ENCODE measurements around the gene GH1.
"Not testable (repeated sequence)": the region's sequence is repeated elsewhere in the genome, so short reads cannot be mapped to it uniquely, and the experiment has no call there.

Gene GH1

DNA sequence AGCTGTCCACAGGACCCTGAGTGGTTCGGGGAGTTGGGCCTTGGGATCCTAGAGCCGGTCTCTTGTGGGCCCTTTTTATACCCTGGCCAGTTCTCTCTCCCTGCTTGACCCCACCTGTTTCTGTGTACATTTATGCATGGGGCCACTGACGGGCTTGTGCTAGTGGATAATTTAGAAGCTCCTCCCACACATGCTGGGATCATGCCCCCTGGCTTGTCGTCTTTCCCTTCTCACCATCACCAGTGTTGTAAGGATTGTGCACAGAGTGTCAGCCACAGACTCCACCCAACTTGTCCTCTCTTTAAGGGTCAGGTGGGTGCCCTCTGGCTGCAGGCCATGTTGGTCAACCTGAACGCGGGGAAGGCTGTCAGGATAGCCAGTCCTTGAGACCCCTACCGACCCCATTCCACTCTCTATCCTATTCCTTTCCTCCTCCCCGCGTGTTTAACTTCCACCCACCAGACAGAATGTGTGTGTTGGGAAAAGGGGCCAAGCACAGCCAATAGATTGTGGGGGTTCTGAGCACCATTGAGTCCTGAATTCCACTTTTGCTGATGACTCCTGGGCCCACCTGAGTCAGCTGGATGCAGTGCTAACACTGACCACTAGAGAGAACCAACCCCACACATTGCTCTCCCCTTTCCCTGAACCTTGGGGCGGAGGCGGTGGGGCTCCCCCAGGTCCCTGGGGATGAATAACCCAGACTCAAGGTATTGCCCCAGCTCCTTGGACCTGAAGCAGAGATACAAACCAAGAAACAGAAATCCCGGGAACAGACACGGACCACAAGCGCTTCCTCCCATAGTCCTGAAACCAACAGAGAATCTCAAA, 21.9 kb downstream of the GH1 start, which contains the start of gene CSH1:
CSH1 (minus strand) TSS at position 51 of the 831 bp plus-strand sequence. CDS start 63 bp downstream, outside the sequence.
- not testable (repeated sequence) for DNase-seq (ENCODE audit: low read depth)

DNA sequence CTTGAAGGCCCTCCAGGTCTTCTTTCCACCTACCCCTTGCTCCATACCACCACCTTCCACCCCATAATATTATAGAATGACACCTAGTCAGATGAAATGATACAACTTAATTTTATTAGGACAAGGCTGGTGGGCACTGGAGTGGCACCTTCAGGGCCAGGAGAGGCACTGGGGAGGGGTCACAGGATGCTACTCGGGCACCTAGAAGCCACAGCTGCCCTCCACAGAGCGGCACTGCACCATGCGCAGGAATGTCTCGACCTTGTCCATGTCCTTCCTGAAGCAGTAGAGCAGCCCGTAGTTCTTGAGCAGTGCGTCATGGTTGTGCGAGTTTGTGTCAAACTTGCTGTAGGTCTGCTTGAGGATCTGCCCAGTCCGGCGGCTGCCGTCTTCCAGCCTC, 23.8 kb downstream of the GH1 start:
- not testable (repeated sequence) for DNase-seq (ENCODE audit: low read depth)

DNA sequence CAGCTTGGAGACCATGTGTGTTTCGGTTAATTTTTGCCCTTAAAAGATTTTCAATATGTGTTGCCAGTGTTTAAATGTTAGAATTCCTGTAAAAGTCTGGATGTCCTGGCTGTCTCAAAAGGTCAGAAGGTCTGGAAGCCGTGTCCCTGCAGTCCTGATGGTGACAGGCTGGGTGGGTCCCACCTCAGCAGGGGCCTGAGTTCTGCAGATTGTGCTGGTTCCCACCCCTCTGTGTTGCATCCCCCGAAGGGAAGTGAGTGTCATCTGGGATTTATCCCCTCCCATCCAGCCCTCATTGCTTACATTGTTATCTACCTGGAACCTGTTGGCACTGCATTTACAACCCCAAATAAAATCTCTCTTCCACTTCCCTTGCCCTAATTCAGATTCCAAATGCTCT, 24.6 kb downstream of the GH1 start:
- not testable (repeated sequence) for DNase-seq (ENCODE audit: low read depth)

DNA sequence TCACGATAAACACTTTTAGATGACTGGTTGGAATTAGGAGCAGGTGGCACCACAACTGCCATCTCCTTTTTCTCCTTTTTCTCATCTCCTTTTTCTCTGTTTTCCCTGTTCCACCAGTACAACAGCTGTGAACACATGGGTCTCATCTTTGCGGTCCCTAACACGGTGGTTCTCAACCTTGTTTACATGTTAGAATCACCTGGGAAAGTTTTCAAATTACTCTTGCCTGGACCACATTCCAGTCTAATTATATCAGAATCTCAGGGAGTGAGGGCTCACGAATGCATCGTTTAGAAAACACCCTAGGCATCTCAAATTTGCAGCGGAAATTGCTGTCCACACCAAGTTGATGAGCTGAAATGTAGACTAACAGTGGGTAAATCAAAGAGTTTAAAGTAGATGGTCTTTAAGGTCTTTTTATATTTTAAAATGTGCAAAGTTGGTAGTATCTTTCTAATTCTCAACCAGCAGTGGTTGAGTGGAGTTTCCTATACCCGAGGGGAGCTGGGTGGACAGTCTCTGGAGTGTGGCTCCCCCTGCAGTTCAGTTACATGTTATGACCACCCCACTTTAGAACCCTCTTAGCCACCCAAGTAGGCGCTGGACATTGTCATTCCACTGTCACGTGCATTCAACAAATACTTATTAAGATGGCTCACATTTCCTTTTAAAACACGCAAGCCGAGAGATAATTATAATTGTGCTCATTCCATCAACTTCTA, 26.2 kb downstream of the GH1 start:
- not testable (repeated sequence) for DNase-seq (ENCODE audit: low read depth)

DNA sequence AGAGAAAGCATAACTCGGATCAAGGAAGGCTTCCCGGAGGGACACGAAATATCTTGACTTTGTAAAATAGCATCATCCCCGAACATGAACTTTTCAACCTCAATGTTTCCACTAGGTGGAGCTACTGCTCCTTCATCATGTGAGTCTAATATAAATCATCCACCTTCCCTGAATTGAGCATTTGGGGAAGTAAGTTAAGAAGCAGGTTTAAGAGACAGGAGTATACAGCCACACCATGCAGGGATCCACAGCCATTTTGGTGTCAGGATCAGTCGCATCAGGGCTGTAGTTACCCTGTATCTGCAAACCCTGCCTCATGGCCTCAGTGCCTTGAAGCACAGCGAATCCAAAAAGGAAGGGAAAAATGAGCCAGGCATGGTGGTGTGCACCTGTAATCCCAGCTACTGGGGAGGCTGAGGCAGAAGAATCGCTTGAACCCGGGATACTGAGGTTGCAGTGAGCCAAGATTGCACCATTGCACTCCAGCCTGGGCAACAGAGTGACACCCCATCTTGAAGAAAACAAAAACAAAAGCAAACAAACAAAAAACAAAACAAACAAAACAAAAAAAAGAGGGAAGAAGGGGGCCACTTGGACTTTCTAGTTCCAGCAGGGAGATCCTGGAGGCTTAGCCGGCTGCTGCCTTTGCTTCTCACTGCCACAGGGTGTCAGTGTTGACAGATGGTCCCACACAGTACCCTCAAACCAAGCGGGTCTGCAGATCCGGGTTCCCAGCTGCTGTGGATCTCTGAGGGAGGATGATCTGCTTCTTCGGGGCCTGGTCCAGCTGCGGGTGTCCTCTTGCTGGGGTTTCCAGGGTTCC, 29.4 kb downstream of the GH1 start:
- not testable (repeated sequence) for DNase-seq (ENCODE audit: low read depth)

DNA sequence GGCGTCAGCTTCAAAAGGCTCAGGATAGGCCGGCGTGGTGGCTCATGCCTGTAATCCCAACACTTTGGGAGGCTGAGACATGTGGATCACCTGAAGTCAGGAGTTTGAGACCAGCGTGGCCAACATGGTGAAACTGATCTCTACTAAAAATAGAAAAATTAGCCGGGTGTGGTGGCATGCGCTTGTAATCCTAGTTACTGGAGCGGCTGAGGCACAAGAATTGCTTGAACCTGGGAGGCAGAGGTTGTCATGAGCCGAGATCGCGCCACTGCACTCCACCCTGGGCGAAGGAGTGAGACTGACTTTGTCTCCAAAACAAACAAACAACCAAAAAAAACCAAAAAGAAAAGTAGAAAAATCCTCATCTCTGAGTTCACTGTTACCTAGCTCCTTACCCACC, 33.5 kb downstream of the GH1 start:
- DNase-seq (ENCODE audit: low read depth) = not testable (repeated sequence)

DNA sequence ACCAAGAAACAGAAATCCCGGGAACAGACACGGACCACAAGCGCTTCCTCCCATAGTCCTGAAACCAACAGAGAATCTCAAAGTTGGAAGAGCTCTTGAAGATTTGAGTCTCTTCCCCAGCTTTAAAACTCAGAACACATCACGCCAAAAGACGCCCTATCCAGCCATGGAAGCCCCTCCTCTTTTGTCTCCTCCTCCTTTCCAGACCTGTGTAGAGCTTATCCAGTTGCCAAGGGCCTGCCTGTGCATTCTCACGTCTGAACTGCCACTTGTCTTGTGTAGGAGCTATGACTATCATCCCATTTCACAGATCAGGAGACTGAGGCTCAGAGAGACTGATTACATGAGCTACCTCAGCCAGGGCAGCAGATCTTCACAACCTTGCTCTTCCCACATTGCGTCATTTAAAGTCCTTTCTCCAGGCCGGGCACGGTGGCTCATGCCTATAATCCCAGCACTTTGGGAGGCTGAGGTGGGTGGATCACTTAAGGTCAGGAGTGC, 36.0 kb downstream of the GH1 start:
- DNase-seq (ENCODE audit: low read depth) = not testable (repeated sequence)

DNA sequence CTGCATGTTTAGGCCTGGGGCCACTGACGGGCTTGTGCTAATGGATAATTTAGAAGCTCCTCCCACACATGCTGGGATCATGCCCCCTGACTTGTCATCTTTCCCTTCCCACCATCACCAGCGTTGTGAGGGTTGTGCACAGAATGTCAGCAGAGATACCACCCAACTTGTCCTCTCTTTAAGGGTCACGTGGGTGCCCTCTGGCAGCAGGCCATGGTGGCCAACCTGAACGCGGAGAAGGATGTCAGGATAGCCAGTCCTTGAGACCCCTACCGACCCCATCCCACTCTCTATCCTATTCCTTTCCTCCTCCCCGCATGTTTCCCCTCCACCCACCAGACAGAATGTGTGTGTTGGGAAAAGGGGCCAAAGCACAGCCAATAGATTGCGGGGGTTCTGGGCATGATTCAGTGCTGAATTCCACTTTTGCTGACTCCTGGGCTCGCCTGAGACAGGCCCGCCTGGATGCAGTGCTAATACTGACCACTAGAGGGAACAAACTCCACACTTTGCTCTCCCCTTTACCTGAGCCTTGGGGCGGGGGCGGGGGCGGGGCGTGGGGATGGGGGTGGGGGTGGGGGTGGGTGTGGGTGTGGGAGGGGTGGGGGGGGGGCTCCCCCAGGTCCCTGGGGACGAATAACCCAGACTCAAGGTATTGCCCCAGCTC, 36.6 kb downstream of the GH1 start, which contains the start of gene GH2:
GH2 (minus strand) TSS at position 10 of the 667 bp plus-strand sequence. CDS start 143 bp downstream, outside the sequence.
- peak; percentile 46 for DNase-seq (ENCODE audit: low read depth)

DNA sequence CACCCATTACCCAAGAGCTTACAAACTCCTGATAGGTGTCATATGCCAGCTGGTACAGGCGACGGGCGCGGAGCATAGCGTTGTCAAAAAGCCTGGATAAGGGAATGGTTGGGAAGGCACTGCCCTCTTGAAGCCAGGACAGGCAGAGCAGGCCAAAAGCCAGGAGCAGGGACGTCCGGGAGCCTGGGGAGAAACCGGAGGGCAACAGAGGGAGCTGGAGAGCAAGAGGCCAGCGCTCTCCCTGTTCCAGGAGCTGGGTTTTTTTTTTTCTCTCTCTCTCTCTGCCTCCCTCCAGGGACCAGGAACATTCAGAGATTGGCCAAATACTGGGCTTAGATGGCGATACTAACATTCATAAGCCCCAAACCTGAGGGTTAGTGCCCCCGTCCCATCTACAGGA, 37.3 kb downstream of the GH1 start:
- DNase-seq (ENCODE audit: low read depth) = not testable (repeated sequence)

DNA sequence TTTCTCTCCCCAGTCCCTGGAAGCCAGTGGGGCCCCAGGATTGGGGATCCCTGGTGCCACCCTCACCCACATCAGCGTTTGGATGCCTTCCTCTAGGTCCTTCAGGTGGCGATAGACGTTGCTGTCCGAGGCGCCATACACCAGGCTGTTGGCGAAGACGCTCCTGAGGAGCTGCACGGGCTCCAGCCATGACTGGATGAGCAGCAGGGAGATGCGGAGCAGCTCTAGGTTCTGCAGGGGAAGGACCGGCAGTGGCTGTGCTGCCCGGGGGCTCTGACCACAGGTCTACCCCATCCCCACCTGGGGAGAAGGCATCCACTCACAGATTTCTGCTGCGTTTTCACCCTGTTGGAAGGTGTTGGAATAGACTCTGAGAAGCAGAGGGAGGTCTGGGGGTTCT, 37.9 kb downstream of the GH1 start:
- no peak for DNase-seq (ENCODE audit: low read depth)

DNA sequence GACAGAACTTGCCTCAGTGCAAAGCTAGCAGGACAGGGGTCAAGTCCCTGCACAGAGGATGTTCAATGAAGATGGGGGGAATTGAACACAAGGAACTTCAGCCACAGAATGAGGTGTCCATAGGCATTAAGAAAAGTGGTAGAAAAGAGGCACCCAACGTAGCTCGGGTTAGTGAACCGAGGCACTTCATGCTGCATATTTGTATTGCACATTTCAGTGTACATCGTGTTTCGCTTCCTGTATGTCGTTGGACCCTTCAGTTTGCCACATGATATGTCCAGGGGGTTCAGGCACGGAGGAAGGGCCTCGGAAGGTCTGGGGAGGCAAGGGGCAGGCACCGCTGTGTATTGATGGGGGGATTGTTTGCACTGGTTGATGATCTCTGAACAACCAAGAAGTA, 40.2 kb downstream of the GH1 start:
- not testable (repeated sequence) for DNase-seq (ENCODE audit: low read depth)

DNA sequence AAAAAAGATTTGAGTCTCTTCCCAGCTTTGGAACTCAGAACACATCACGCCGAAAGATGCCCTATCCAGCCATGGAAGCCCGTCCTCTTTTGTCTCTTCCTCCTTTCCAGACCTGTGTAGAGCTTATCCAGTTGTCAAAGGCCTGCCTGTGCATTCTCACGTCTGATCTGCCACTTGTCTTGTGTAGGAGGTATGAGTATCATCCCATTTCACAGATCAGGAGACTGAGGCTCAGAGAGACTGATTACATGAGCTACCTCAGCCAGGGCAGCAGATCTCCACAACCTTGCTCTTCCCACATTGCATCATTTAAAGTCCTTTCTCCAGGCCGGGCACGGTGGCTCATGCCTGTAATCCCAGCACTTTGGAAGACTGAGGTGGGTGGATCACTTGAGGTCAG, 43.9 kb downstream of the GH1 start:
- not testable (repeated sequence) for DNase-seq (ENCODE audit: low read depth)

DNA sequence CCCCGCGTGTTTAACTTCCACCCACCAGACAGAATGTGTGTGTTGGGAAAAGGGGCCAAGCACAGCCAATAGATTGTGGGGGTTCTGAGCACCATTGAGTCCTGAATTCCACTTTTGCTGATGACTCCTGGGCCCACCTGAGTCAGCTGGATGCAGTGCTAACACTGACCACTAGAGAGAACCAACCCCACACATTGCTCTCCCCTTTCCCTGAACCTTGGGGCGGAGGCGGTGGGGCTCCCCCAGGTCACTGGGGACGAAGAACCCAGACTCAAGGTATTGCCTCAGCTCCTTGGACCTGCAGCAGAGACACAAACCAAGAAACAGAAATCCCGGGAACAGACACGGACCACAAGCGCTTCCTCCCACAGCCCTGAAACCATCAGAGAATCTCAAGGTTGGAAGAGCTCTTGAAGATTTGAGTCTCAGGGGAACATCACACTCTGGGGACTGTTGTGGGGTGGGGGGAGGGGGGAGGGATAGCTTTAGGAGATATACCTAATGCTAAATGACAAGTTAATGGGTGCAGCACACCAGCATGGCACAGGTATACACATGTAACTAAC, 44.5 kb downstream of the GH1 start:
- DNase-seq (ENCODE audit: low read depth) = not testable (repeated sequence)

DNA sequence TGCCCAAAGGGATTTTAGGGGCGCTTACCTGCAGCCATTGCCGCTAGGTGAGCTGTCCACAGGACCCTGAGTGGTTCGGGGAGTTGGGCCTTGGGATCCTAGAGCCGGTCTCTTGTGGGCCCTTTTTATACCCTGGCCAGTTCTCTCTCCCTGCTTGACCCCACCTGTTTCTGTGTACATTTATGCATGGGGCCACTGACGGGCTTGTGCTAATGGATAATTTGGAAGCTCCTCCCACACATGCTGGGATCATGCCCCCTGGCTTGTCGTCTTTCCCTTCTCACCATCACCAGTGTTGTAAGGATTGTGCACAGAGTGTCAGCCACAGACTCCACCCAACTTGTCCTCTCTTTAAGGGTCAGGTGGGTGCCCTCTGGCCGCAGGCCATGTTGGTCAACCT, 45.1 kb downstream of the GH1 start, which contains the start of gene CSH2:
CSH2 (minus strand) TSS at position 101 of the 400 bp plus-strand sequence; CDS start at position 38, 63 bp downstream.
- DNase-seq (ENCODE audit: low read depth) = not testable (repeated sequence)

DNA sequence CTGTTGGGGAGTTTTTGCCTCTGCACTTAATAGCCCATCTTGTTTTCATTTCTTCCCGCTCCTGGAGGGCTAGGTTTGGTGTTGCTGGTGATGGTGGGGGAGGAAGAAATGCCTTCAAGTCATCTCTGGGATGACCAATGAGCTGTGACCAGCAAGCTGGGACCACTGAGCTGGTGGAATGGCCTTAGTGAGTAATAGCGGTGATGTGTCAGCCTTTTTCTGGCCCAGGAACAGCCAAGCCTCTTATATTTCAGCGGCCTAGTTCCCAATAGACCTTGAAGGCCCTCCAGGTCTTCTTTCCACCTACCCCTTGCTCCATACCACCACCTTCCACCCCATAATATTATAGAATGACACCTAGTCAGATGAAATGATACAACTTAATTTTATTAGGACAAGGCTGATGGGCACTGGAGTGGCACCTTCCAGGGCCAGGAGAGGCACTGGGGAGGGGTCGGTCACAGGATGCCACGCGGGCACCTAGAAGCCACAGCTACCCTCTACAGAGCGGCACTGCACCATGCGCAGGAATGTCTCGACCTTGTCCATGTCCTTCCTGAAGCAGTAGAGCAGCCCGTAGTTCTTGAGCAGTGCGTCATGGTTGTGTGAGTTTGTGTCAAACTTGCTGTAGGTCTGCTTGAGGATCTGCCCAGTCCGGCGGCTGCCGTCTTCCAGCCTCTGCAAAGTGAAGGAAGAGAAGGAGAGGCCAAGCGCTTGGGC, 46.8 kb downstream of the GH1 start:
- DNase-seq (ENCODE audit: low read depth) = not testable (repeated sequence)

DNA sequence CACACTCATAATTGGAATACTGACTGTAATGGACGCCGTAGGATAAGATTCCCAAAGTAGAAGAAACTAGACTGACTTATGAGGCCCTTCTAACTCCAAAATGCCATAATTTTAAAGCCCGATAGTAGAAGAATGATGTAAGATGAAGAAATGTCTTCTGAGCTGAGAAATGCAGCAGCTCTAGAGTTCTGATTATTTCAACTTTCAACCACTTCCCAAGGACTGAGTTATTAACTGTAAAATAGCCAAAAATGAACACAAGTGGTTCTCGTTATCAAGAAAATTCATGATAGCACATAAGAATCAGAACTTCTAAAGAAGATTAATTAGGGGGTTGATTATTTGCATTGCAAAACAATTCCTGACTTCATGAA, 48.4 kb downstream of the GH1 start:
- not testable (repeated sequence) for DNase-seq (ENCODE audit: low read depth)

DNA sequence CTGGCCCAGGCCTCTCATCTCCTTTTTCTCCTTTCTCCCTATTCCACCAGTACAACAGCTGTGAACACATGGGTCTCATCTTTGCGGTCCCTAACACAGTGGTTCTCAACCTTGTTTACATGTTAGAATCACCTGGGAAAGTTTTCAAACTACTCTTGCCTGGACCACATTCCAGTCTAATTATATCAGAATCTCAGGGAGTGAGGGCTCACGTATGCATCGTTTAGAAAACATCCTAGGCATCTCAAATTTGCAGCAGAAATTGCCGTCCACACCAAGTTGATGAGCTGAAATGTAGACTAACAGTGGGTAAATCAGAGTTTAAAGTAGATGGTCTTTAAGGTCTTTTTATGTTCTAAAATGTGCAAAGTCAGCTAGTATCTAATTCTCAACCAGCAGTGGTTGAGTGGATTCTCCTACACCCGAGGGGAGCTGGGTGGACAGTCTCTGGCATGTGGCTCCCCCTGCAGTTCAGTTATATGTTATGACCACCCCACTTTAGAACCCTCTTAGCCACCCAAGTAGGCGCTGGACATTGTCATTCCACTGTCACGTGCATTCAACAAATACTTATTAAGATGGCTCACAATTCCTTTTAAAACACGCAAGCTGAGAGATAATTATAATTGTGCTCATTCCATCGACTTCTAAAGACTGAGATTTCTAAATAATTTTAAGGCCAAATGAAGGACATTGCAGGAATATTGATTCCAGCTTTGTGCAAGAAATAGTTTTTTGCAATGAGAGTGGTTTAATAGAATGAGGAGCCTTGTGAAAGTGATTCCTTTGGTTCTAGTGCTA, 48.9 kb downstream of the GH1 start:
- not testable (repeated sequence) for DNase-seq (ENCODE audit: low read depth)
